Thoracic aorta (tissue), 2 donors: ENCODE data around the gene RENBP. TPM values are rescaled to one million over a fixed set of nuclear protein-coding genes. Genes with fewer than 3 reads are reported as not detected.

ENCODE experiments used
- ATAC-seq: fragments of 150-250 bp; one replicate; pipeline ENCODE4 v1.8.0; 2017; ENCODE audit warnings: low read depth; ENCODE audit not compliant: insufficient number of reproducible peaks, low FRiP score
- DNase-seq: peaks from one replicate; pipeline ENCODE4 v3.0.0-alpha.2; 2020; ENCODE audit warnings: low spot score
- H3K27ac ChIP-seq, 2 donors: fragments of 200-600 bp; sonication (generic); 1 replicate in 1 of 2; 2 replicates in 1 of 2; pipeline ENCODE4 v1.5.1; 2016; ENCODE audit warnings: mild to moderate bottlenecking in 2 of 2, moderate library complexity in 2 of 2
- H3K27me3 ChIP-seq: fragments of 200-600 bp; sonication (generic); replicated peaks from 2 replicates; pipeline ENCODE4 v1.6.0; 2016; ENCODE audit warnings: mild to moderate bottlenecking; ENCODE audit not compliant: insufficient read depth
- H3K36me3 ChIP-seq: fragments of 200-600 bp; sonication (generic); one replicate; pipeline ENCODE4 v1.5.1; 2016
- H3K4me1 ChIP-seq, 2 donors: fragments of 200-600 bp; sonication (generic); 1 replicate in 1 of 2; 2 replicates in 1 of 2; pipeline versions ENCODE4 v1.5.1 to v1.6.0; 2016; ENCODE audit warnings: low read depth in 2 of 2, mild to moderate bottlenecking in 1 of 2; ENCODE audit not compliant: control insufficient read depth in 1 of 2
- H3K4me3 ChIP-seq: fragments of 200-600 bp; sonication (generic); 2 replicates; pipeline ENCODE4 v1.5.1; 2016; ENCODE audit warnings: mild to moderate bottlenecking
- H3K9me3 ChIP-seq: fragments of 200-600 bp; sonication (generic); 2 replicates; pipeline ENCODE4 v1.5.1; 2016
- total RNA-seq, 2 donors: library from RNA; depleted of rRNA; stranded (reverse); fragments of >200 nt; gene quantifications; one replicate each; pipeline versions ENCODE4 v1.1.0 to v1.2.3, GENCODE V29; 2016
- TF ChIP-seq, protein P1 (sequence below): fragments of 200-600 bp; sonication (generic); IDR thresholded peaks from one replicate; pipeline ENCODE4 v1.5.1; 2019; ENCODE audit warnings: antibody characterized with exemption

RENBP gene
- total RNA-seq, 2 donors from 2014 or later, result 11.2 to 21.4 TPM

DNA sequence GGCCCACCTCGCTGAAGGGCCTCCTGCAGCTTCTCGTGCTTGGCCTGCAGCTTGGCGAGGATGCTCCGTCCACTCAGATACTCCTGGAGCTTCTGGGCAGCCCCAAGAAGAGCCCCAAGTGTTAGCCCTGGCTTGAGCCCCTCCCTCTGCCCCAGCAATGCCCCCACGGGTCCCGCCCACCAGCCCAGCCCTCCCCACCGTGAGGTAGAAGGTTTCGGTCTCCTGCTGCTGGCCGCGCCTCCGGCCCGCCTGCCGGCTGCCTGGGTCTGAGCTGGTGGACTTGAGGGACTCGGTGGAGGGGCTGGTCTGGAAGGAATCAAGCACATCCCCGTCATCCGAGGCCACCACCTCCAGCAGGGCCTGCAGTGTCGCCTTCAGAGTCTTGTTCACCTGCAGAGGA, 31.2 kb downstream of the RENBP start:
- Histone ChIP-seq H3K4me1 (no peaks in the 10 kb centered on the region), H3K9me3 (no peaks in the 10 kb centered on the region), H3K27me3 (no peaks in the 10 kb centered on the region), H3K36me3 (no peaks in the 10 kb centered on the region), H3K4me3 (no peak overlapping the region), H3K27ac (no peak overlapping the region)
- ATAC-seq (no peak), DNase-seq (no peak)
- TF ChIP-seq, protein P1, sequence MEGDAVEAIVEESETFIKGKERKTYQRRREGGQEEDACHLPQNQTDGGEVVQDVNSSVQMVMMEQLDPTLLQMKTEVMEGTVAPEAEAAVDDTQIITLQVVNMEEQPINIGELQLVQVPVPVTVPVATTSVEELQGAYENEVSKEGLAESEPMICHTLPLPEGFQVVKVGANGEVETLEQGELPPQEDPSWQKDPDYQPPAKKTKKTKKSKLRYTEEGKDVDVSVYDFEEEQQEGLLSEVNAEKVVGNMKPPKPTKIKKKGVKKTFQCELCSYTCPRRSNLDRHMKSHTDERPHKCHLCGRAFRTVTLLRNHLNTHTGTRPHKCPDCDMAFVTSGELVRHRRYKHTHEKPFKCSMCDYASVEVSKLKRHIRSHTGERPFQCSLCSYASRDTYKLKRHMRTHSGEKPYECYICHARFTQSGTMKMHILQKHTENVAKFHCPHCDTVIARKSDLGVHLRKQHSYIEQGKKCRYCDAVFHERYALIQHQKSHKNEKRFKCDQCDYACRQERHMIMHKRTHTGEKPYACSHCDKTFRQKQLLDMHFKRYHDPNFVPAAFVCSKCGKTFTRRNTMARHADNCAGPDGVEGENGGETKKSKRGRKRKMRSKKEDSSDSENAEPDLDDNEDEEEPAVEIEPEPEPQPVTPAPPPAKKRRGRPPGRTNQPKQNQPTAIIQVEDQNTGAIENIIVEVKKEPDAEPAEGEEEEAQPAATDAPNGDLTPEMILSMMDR, result no peak

DNA sequence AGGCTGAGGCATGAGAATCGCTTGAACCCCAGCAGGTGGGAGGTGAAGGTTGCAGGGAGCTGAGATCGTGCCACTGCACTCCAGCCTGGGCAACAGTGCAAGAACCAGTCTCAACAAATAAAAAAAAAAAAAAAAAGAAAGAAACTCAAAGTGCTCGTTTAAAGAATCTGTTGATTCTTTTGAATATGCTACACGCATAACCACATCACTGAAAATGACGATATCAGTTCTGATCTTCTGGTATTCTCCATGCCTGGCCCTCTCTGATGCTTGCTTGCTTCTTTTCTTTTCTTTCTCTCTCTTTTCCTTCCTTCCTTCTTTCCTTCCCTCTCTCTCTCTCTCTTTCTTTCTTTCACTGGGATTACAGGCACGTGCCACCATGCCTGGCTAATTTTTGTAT, 32.6 kb downstream of the RENBP start:
- H3K27me3 ChIP-seq, result no peaks in the 10 kb centered on the region
- ATAC-seq, result no peak
- no peaks in the 10 kb centered on the region for H3K4me1 ChIP-seq

DNA sequence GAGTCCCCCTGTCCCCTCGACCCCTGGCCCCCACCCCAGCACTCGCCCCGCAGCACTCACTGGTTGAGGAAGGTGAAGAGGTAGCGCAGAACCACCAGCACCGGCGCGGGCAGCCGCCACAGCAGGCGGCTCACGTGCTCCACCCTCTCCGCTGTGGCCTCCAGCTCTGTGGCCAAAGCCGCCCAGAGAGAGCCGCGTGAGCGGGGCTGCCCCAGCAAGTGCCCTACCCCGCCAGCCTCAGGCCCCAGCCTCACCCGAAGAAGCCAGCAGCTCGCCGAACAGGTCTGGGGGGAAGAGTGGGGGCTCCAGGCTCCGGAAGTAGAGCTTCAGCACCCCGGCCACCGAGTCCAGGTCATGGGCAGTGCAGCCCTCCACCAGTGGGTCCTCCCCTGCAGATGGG, 34.0 kb downstream of the RENBP start:
- DNase-seq (no peak), ATAC-seq (no peak)
- Histone ChIP-seq H3K9me3 (no peaks in the 10 kb centered on the region), H3K36me3 (no peaks in the 10 kb centered on the region), H3K4me3 (no peak overlapping the region), H3K4me1 (no peaks in the 10 kb centered on the region), H3K27ac (no peak overlapping the region), H3K27me3 (no peaks in the 10 kb centered on the region)
- TF ChIP-seq, protein P1, result no peak

More for the DNA sequence above, 32.6 kb downstream of the RENBP start:
- TF ChIP-seq, protein P1, result no peak
- no peaks in the 10 kb centered on the region for H3K36me3 ChIP-seq
- no peak overlapping the region for H3K4me3 ChIP-seq
- no peak overlapping the region for H3K27ac ChIP-seq
- no peak for DNase-seq
- H3K9me3 ChIP-seq, result no peaks in the 10 kb centered on the region

DNA sequence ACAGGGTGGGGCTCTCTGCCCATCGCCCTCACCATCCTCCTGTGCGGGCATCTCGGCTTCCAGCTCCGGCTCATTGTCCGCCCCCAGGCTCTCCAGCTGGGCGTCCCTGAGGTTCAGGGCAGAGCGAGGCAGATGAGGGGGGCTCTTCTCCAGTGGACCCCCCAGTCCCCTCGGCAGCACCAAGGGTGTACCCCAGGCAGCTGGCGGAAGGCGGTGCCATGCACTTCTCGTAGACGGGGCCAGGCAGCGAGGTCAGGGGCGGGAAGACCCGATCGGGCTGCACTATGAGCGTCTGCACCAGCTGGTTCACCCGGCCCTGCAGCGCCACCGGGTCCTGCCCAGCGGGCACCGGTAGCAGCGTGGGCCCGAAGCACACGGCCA, 34.5 kb downstream of the RENBP start:
- no peaks in the 10 kb centered on the region for H3K27me3 ChIP-seq
- H3K27ac ChIP-seq, result no peak overlapping the region
- ATAC-seq, result no peak
- TF ChIP-seq, protein P1, result no peak
- H3K36me3 ChIP-seq, result no peaks in the 10 kb centered on the region
- no peaks in the 10 kb centered on the region for H3K9me3 ChIP-seq
- no peaks in the 10 kb centered on the region for H3K4me1 ChIP-seq
- no peak for DNase-seq
- H3K4me3 ChIP-seq, result no peak overlapping the region

DNA sequence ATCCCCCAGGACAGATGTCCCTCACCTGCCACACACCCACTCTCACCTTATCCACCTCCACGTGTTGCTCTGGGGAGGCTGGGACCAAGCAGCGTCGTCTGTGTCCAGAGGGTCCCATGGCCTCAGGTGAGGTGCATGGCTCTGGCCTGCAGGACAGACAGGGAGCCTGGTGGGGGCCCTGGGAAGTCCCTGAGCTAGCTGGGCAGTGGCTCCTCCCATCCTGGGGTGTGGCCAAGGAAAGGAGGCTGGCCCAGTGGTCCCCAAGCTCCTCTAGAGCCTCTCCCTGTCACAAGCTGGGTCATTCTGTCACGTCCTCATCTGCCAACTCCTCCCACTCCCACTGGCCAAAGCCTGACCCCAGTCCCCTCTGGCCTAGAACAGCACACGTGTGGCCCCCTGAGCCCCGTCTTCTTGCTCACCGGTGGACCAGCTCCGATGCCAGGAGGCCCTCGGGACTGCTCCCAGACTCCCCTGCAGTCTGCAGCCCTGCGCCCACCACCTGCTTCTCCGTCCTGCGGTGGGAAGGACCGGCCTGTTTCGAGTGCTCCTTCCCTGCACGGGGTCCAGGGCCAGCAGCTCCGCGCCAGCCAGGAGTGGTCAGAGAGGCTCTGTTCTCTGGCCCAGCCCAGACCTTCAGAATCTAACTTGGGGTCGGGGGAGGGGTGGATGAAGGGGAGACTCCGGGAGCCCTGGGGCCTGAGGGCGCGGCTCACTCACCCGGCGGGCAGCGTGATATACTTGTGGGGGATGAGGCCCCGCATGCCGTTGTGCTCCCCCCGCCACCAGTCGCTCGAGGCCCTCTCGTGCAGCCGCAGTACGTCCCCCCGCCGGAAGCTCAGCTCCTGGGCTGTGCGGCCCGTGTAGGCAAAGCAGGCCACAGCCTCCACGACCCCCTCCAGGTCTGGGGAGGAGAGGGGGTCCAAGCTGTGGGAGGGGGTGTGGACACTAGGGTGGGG, 35.1 kb downstream of the RENBP start:
- Histone ChIP-seq H3K27ac (no peak overlapping the region), H3K4me3 (no peak overlapping the region), H3K9me3 (no peaks in the 10 kb centered on the region), H3K27me3 (no peaks in the 10 kb centered on the region), H3K4me1 (no peaks in the 10 kb centered on the region), H3K36me3 (no peaks in the 10 kb centered on the region)
- TF ChIP-seq, protein P1, result no peak
- ATAC-seq (no peak), DNase-seq (no peak)
